ENCODE data around the gene SEC16B. TPM values are rescaled to one million over a fixed set of nuclear protein-coding genes. Genes with fewer than 3 reads are reported as not detected.

SEC16B gene
- total and polyA plus RNA-seq, 2 of the 8 experiments (the other 6 are each of a cell fraction or from before 2014, with no cell fraction given) = 0.56 to 0.94 TPM

DNA sequence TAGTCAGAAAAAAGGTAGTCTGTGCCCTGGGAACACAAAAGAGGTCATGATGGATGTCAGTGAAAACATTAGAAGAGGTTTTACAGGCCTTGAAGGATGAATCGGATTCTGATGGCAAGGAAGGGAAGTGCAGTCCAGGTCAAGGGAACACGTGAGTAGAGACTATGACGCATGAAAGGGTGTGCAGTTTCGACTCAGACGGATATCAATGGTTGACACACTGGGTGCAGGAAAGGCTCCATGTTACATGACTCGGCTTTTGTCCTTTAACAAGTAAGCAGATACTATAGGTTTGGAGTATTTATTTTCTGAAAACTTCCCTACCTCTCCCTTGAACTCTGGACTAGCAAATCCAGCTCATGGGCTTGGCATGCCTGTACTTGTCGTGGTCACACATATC is 55.3 kb downstream of the SEC16B start (continued):
- TF ChIP-seq E2F6 (IDR thresholded peaks at IDR 0.05) = no peak
- TF ChIP-seq, protein P1, sequence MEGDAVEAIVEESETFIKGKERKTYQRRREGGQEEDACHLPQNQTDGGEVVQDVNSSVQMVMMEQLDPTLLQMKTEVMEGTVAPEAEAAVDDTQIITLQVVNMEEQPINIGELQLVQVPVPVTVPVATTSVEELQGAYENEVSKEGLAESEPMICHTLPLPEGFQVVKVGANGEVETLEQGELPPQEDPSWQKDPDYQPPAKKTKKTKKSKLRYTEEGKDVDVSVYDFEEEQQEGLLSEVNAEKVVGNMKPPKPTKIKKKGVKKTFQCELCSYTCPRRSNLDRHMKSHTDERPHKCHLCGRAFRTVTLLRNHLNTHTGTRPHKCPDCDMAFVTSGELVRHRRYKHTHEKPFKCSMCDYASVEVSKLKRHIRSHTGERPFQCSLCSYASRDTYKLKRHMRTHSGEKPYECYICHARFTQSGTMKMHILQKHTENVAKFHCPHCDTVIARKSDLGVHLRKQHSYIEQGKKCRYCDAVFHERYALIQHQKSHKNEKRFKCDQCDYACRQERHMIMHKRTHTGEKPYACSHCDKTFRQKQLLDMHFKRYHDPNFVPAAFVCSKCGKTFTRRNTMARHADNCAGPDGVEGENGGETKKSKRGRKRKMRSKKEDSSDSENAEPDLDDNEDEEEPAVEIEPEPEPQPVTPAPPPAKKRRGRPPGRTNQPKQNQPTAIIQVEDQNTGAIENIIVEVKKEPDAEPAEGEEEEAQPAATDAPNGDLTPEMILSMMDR (IDR thresholded peaks at IDR 0.05; ENCODE audit: control extremely low read depth in 1 of 3, insufficient read depth in 1 of 3, low read depth in 1 of 3, low read length in 3 of 3) = no peak
- no peak for TF ChIP-seq RFX5 (IDR thresholded peaks at IDR 0.05; ENCODE audit: borderline replicate concordance, low read depth, low read length)
- TF ChIP-seq, protein P2, sequence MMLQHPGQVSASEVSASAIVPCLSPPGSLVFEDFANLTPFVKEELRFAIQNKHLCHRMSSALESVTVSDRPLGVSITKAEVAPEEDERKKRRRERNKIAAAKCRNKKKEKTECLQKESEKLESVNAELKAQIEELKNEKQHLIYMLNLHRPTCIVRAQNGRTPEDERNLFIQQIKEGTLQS (IDR thresholded peaks at IDR 0.05; ENCODE audit: insufficient read depth, low read depth, low read length) = no peak

Data from H1 (cell line).